Heart left ventricle (tissue), 13 donors: ENCODE measurements around the gene BTBD16.

ENCODE experiments used
- CTCF ChIP-seq, 12 donors: fragments of 200-600 bp; sonication (generic) in 4 of 12; IDR thresholded peaks; one replicate each; pipeline versions ENCODE4 v1.5.0 to v1.8.0; 2018 to 2022; ENCODE audit warnings: antibody characterized with exemption in 12 of 12, mild to moderate bottlenecking in 5 of 12
- POLR2A ChIP-seq, 2 donors: fragments of 450-650 bp; IDR thresholded peaks; one replicate each; pipeline ENCODE4 v1.6.1; 2017; ENCODE audit warnings: antibody characterized with exemption in 2 of 2, mild to moderate bottlenecking in 2 of 2, moderate library complexity in 2 of 2
- donor health status: ischemic (EF 13 %, LVEDD 7.1; RV severe dilation, severe dysfunction).
- donor health status: DM: no; HTN: yes; CAD: no.
- donor health status: DM: no; HTN: no; CAD: no.
- donor health status: ischemic (EF 25% LVEDD 6.9; RV normal size, moderate dysfunction).
- donor health status: ischemic (EF 25% LVEDD 5.7; RV mildly dilated, moderate dysfunction).
- donor health status: ischemic (EF 35%, LVEDD 5.7; RV mildly dilated, moderate dysfunction).
- donor health status: nonischemic (EF 11% LVEDD 7.7; RV severe dilation, severe dysfunction).
- donor health status: DM: yes; HTN: yes; CAD: no.
- donor health status: PGD.
- donor health status: ischemic (EF 29% LVEDD 5.4; RV normal size, mild dysfunction).
- donor health status: nonischemic (EF 23%, LVEDD 6.1; RV moderate dilation, normal function).

DNA sequence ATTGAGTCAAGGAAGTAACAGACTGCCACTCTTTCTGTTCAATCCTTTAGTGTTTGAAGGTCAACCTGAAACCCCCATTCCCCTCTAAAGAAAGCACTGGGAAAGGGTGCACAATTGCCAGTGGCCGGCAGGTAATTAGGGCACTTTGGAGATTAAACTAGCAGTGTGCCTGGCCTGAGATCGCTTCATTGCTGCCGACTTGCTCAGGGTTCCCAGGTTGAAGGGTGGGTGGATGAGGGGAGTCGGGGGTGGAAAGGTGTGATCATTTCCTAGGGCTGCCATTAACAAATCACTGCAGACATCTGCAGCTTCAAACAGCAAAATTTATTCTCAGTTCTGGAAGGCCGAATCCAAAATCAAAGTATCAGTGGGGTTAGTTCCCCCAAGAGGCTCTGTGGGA is 16.3 kb upstream of the BTBD16 start:
- no peak for TF ChIP-seq POLR2A (IDR thresholded peaks at IDR 0.05)
- TF ChIP-seq CTCF (IDR thresholded peaks at IDR 0.05) = no peak
